Neuronal stem cell (in vitro differentiated cells): Measurements from ENCODE around the gene SESN3.

ENCODE experiments used
- DNase-seq: peaks from one replicate; pipeline ENCODE4 v3.0.0-alpha.2; 2013; ENCODE audit warnings: low spot score
- H2AFZ ChIP-seq: one replicate; pipeline ENCODE4 v1.6.1; 2013; ENCODE audit warnings: mild to moderate bottlenecking, low read length, inconsistent platforms
- H2AK5ac ChIP-seq: 2 replicates; pipeline ENCODE4 v1.6.1; 2013; ENCODE audit warnings: low read depth, mild to moderate bottlenecking, inconsistent platforms, low read length, moderate library complexity, mixed read lengths
- H2BK120ac ChIP-seq: 2 replicates; pipeline ENCODE4 v1.6.1; 2013; ENCODE audit warnings: low read depth, mild to moderate bottlenecking, inconsistent platforms, low read length, moderate library complexity, mixed read lengths
- H2BK12ac ChIP-seq: one replicate; pipeline ENCODE4 v1.6.1; 2013; ENCODE audit warnings: low read length, inconsistent platforms
- H2BK15ac ChIP-seq: 2 replicates; pipeline ENCODE4 v1.6.1; 2013; ENCODE audit warnings: mild to moderate bottlenecking, low read length, inconsistent platforms, mixed read lengths
- H2BK5ac ChIP-seq: one replicate; pipeline ENCODE4 v1.6.1; 2013; ENCODE audit warnings: inconsistent platforms, mild to moderate bottlenecking, low read length, moderate library complexity
- H3K14ac ChIP-seq: one replicate; pipeline ENCODE4 v1.6.1; 2013; ENCODE audit warnings: low read length, inconsistent platforms
- H3K18ac ChIP-seq: 2 replicates; pipeline ENCODE4 v1.6.1; 2013; ENCODE audit warnings: low read length, inconsistent platforms
- H3K23ac ChIP-seq: 2 replicates; pipeline ENCODE4 v1.6.1; 2013; ENCODE audit warnings: low read depth, mild to moderate bottlenecking, mixed read lengths, low read length, inconsistent platforms; ENCODE audit not compliant: poor library complexity
- H3K27ac ChIP-seq: replicated peaks from 3 replicates; pipeline ENCODE4 v1.5.1; 2013; ENCODE audit warnings: low read length, inconsistent platforms
- H3K27me3 ChIP-seq, 3 experiments: 2 replicates each; pipeline ENCODE4 v1.6.1; 2013; ENCODE audit warnings: low read length in 3 of 3, mild to moderate bottlenecking in 2 of 3, inconsistent platforms in 1 of 3, low read depth in 1 of 3, mixed read lengths in 1 of 3, moderate library complexity in 1 of 3; ENCODE audit not compliant: control insufficient read depth in 3 of 3, insufficient read depth in 3 of 3
- H3K36me3 ChIP-seq, 2 donors: replicated peaks in 1 of 2; 2 replicates each; pipeline ENCODE4 v1.6.1; 2013; ENCODE audit warnings: low read length in 2 of 2; ENCODE audit not compliant: control insufficient read depth in 2 of 2, insufficient read depth in 2 of 2
- H3K4ac ChIP-seq: 2 replicates; pipeline ENCODE4 v1.6.1; 2013; ENCODE audit warnings: inconsistent platforms, mild to moderate bottlenecking, low read length, moderate library complexity
- H3K4me1 ChIP-seq, 2 donors: 1 replicate in 1 of 2; 2 replicates in 1 of 2; pipeline ENCODE4 v1.6.1; 2013; ENCODE audit warnings: low read length in 2 of 2, low read depth in 1 of 2; ENCODE audit not compliant: control insufficient read depth in 2 of 2, insufficient read depth in 1 of 2
- H3K4me2 ChIP-seq: one replicate; pipeline ENCODE4 v1.6.1; 2013; ENCODE audit warnings: mild to moderate bottlenecking, low read length, inconsistent platforms; ENCODE audit not compliant: insufficient read depth, poor library complexity, severe bottlenecking
- H3K4me3 ChIP-seq, 2 donors: 2 replicates each; pipeline ENCODE4 v1.5.1; 2013; ENCODE audit warnings: low read length in 2 of 2, mild to moderate bottlenecking in 2 of 2, inconsistent platforms in 1 of 2, moderate library complexity in 1 of 2
- H3K79me1 ChIP-seq: one replicate; pipeline ENCODE4 v1.6.1; 2013; ENCODE audit warnings: low read depth, mild to moderate bottlenecking, inconsistent platforms, low read length, moderate library complexity
- H3K9ac ChIP-seq: one replicate; pipeline ENCODE4 v1.6.1; 2013; ENCODE audit warnings: mild to moderate bottlenecking, low read depth, low read length, inconsistent platforms; ENCODE audit not compliant: poor library complexity
- H3K9me3 ChIP-seq, 2 donors: replicated peaks in 1 of 2; 2 replicates each; pipeline versions ENCODE3 to v1.6.1; 2013; ENCODE audit warnings: low read length in 2 of 2, mild to moderate bottlenecking in 2 of 2, inconsistent platforms in 1 of 2, low read depth in 1 of 2, mixed read lengths in 1 of 2, moderate library complexity in 1 of 2; ENCODE audit not compliant: control insufficient read depth in 2 of 2, insufficient read depth in 1 of 2
- H4K8ac ChIP-seq: one replicate; pipeline ENCODE4 v1.6.1; 2013; ENCODE audit warnings: low read depth, mild to moderate bottlenecking, inconsistent platforms, low read length, moderate library complexity
- H4K91ac ChIP-seq: one replicate; pipeline ENCODE4 v1.6.1; 2013; ENCODE audit warnings: low read length, low read depth, mild to moderate bottlenecking, inconsistent platforms; ENCODE audit not compliant: poor library complexity
- WGBS, 2 donors: extraction: QIAGEN DNeasy Blood & Tissue Kit; methylation state at CpG; one replicate each; pipeline ENCODE4 v1.1.7; 2013; ENCODE audit warnings: missing lambda C conversion rate in 2 of 2, mixed read lengths in 1 of 2; ENCODE audit not compliant: insufficient read length in 2 of 2, insufficient replicate concordance in 1 of 2; ENCODE audit errors: extremely low coverage in 2 of 2; 5-methylcytosine and 5-hydroxymethylcytosine counted together

The SESN3 gene

GRCh38 chr11:95115597-95115996, 115.4 kb downstream of the SESN3 start:
- Histone ChIP-seq H4K91ac (no peak overlapping the region), H2BK12ac (no peak overlapping the region), H3K23ac (no peak overlapping the region), H2BK120ac (no peak overlapping the region), H3K79me1 (peaks cover 2% of the 10 kb centered on the region), H3K27ac (no peak overlapping the region), H3K4me1 (peaks cover 0 to 4% of the 10 kb centered on the region in 2 donors), H3K18ac (no peak overlapping the region), H2AFZ (no peak overlapping the region), H2BK5ac (no peak overlapping the region), H3K36me3 (no peaks in the 10 kb centered on the region), H2BK15ac (no peak overlapping the region), H3K9me3 (no peaks in the 10 kb centered on the region), H3K9ac (no peak overlapping the region), H3K14ac (no peak overlapping the region), H4K8ac (no peak overlapping the region), H3K27me3 (no peaks in the 10 kb centered on the region), H3K4me2 (no peak overlapping the region), H2AK5ac (no peak overlapping the region), H3K4me3 (no peak overlapping the region), H3K4ac (no peak overlapping the region)
- no peak for DNase-seq
- no CpG with 5 or more reads among the region's 1 CpG for WGBS, 2 donors
